Neural crest cell (in vitro differentiated cells): ENCODE measurements around the gene TMEM79. TPM values are rescaled to one million over a fixed set of nuclear protein-coding genes. Genes with fewer than 3 reads are reported as not detected.

Experiments
- DNase-seq: peaks from one replicate; pipeline ENCODE4 v3.0.0; 2021; ENCODE audit warnings: low read depth, mixed read lengths, low spot score
- H3K27ac Mint-ChIP-seq: one replicate; pipeline ENCODE4 v1.8.0; 2021; ENCODE audit warnings: mild to moderate bottlenecking, mixed read lengths; ENCODE audit not compliant: unreplicated experiment
- H3K27me3 Mint-ChIP-seq: 2 replicates; pipeline ENCODE4 v1.8.0; 2021; ENCODE audit warnings: low read depth, mild to moderate bottlenecking, mixed read lengths
- H3K36me3 Mint-ChIP-seq: 2 replicates; pipeline ENCODE4 v1.8.0; 2021; ENCODE audit warnings: low read depth, mild to moderate bottlenecking, mixed read lengths
- H3K4me1 Mint-ChIP-seq: 2 replicates; pipeline ENCODE4 v1.8.0; 2021; ENCODE audit warnings: mixed read lengths
- H3K4me3 Mint-ChIP-seq: one replicate; pipeline ENCODE4 v1.8.0; 2021; ENCODE audit warnings: mild to moderate bottlenecking, mixed read lengths
- H3K9me3 Mint-ChIP-seq: 2 replicates; pipeline ENCODE4 v1.8.0; 2021; ENCODE audit warnings: mixed read lengths
- total RNA-seq: library from RNA; stranded (reverse); gene quantifications from 2 replicates; pipeline ENCODE4 v1.2.1, GENCODE V29; 2021
- TF ChIP-seq, protein P1 (sequence below): fragments of 200-600 bp; sonication (generic); conservative IDR thresholded peaks from 2 replicates; pipeline ENCODE4 v1.5.0; 2021; ENCODE audit warnings: antibody characterized with exemption, mild to moderate bottlenecking

TMEM79 gene
- total RNA-seq, 1 donor from 2014 or later: 4.6 TPM

DNA sequence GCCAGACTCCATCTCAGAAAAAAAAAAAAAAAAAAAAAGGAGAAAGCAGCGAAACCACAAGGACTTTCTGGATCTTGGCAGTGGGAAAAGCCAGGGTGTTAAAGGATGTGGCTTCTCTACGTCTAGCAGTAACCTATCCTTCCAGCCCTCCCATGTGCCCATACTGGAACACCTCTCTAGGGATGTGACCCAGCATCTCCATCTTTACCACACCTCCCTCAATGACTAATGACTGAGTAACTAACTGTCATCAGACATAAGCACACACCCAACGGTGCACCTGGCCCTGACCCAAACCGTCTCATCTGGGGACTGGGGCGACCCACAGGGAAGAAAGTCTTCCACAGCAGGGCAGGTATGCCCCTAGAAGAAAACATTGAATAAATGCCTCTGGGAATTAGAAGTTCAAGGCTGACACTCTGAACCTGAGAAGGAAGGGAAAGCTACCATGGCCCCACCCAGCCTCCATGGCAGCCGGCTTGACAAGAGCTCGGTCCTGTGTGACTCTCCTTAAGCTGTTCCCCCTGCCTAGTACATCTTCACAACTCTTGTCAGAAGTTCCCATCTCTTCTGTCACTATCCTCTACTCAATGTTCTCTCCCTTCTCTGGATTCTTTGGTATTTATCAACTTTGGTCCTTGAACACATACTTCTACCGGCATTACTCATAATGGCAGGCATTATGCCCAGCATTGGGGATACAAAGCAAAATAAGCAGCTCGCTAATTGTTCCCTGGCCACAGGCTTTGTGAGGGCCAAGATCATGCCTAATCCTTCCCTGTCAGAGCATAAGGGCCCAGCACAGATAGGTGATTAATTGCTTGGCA, 21.5 kb upstream of the TMEM79 start:
- no peak overlapping the region for H3K4me3 Mint-ChIP-seq
- peaks cover 11% of the 10 kb centered on the region for H3K4me1 Mint-ChIP-seq
- peaks cover 41% of the 10 kb centered on the region for H3K36me3 Mint-ChIP-seq
- no peak overlapping the region for H3K27ac Mint-ChIP-seq
- DNase-seq: no peak
- TF ChIP-seq, protein P1, sequence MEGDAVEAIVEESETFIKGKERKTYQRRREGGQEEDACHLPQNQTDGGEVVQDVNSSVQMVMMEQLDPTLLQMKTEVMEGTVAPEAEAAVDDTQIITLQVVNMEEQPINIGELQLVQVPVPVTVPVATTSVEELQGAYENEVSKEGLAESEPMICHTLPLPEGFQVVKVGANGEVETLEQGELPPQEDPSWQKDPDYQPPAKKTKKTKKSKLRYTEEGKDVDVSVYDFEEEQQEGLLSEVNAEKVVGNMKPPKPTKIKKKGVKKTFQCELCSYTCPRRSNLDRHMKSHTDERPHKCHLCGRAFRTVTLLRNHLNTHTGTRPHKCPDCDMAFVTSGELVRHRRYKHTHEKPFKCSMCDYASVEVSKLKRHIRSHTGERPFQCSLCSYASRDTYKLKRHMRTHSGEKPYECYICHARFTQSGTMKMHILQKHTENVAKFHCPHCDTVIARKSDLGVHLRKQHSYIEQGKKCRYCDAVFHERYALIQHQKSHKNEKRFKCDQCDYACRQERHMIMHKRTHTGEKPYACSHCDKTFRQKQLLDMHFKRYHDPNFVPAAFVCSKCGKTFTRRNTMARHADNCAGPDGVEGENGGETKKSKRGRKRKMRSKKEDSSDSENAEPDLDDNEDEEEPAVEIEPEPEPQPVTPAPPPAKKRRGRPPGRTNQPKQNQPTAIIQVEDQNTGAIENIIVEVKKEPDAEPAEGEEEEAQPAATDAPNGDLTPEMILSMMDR: no peak
- no peaks in the 10 kb centered on the region for H3K27me3 Mint-ChIP-seq
- no peaks in the 10 kb centered on the region for H3K9me3 Mint-ChIP-seq

DNA sequence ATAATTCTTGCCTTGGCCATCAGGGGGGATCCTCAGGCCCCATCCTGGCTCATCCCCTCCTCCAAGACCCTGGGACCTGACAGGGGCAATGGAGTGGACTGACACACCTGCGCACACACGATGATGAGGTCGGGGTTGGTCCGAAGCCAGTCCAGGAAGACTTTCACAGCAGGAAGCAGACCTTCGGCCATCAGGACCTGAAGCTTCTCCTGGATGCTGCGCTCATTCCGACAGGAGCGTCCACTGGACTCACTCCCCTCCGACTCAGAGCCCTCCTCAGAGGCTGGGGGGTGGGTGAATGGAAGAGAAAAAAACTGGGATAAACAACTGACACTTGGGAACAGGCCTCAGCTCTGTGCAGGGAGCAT, 20.9 kb upstream of the TMEM79 start:
- Mint-ChIP-seq H3K27me3 (no peaks in the 10 kb centered on the region), H3K27ac (no peak overlapping the region), H3K4me1 (peaks cover 11% of the 10 kb centered on the region), H3K4me3 (no peak overlapping the region), H3K36me3 (peaks cover 46% of the 10 kb centered on the region), H3K9me3 (no peaks in the 10 kb centered on the region)
- no peak for DNase-seq
- TF ChIP-seq, protein P1: no peak

DNA sequence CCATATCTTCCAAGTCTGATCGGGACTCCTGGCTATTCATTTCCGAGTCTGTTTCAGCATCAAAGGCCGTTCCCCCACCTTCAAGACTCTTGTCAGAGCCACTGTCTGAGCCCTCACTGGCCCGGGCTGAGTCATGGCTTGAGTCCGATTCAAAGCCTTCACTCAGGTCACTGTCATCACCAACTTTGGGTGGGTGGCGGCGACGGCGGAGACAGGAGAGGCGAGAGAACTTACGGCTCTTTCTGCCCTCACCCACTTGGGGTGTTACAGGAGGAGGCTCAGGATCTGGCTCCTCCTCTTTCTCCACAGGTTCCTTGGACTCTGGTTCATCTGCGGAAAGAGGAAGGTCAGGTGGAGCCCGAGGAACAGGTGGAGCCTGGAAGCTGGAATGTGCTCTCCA, 18.1 kb upstream of the TMEM79 start:
- no peak for DNase-seq
- Mint-ChIP-seq H3K4me3 (no peak overlapping the region), H3K4me1 (peaks cover 3% of the 10 kb centered on the region), H3K27me3 (no peaks in the 10 kb centered on the region), H3K9me3 (no peaks in the 10 kb centered on the region), H3K36me3 (peaks cover 44% of the 10 kb centered on the region), H3K27ac (no peak overlapping the region)
- TF ChIP-seq, protein P1: no peak

DNA sequence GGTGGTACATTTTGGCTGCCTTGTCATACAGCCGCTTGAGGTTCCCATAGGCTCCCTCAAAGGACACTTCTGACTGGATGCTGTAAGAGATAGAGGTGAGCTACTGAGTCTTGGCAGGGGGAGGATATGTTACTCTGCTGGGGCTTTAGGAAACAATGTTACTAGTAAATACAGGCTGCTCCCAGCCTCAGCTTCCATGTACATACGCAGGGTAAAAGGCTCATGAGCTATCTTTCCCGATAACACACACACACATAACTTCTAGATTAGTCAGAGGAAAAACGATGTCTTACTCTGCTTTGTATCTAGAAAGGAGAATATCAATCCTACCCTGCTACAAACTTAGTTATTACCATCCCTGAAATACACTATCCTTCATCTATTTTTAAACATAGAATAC, 15.8 kb upstream of the TMEM79 start:
- TF ChIP-seq, protein P1: no peak
- no peaks in the 10 kb centered on the region for H3K9me3 Mint-ChIP-seq
- H3K27me3 Mint-ChIP-seq: no peaks in the 10 kb centered on the region

DNA sequence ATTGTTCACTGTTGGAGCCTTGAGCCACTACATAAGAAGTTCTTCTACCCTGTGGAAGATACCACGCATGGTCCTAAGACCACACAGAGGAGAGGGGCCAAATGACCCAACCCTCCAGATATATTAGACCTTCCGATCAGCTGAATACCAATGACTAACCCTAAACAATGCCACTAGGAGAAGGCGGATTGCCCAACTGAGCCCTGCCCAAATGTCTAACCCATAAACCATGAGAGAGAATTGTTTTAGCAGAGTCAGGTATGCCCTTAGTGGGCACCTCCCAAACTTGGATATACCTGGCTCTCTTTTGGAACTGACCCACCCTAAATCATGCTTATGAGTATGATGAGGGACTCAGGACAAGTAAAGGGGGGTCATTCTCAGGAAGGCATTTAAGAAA, 13.8 kb upstream of the TMEM79 start:
- H3K4me3 Mint-ChIP-seq: no peak overlapping the region
- TF ChIP-seq, protein P1: no peak
- peaks cover 32% of the 10 kb centered on the region for H3K36me3 Mint-ChIP-seq
- no peaks in the 10 kb centered on the region for H3K4me1 Mint-ChIP-seq
- DNase-seq: no peak
- no peaks in the 10 kb centered on the region for H3K27me3 Mint-ChIP-seq
- H3K27ac Mint-ChIP-seq: no peak overlapping the region
- H3K9me3 Mint-ChIP-seq: no peaks in the 10 kb centered on the region

More for the DNA sequence above, 15.8 kb upstream of the TMEM79 start:
- Mint-ChIP-seq H3K4me1 (no peaks in the 10 kb centered on the region), H3K36me3 (peaks cover 38% of the 10 kb centered on the region), H3K27ac (no peak overlapping the region), H3K4me3 (no peak overlapping the region)
- DNase-seq: no peak
